Erythroblast (primary cell): ENCODE data around the gene CHN2.

Experiments used
- GATA1 ChIP-seq: IDR thresholded peaks from 2 replicates; pipeline ENCODE4 v1.6.1; 2011; ENCODE audit warnings: low read depth, mild to moderate bottlenecking, control low read depth, low read length, moderate library complexity
- POLR2A ChIP-seq: IDR thresholded peaks from 2 replicates; pipeline ENCODE4 v1.6.1; 2011; ENCODE audit warnings: mild to moderate bottlenecking, low read length

GRCh38 chr7:29147821-29148220 is 46.8 kb upstream of the CHN2 start:
- TF ChIP-seq POLR2A (no peak), GATA1 (no peak)
